GM21526 (cell line): ENCODE data around the gene CASK.
"Not testable (repeated sequence)": the region's sequence is repeated elsewhere in the genome, so short reads cannot be mapped to it uniquely, and the experiment has no call there.

Experiments
- ATAC-seq: cut with Tn5 transposase; IDR thresholded peaks from one replicate; pipeline ENCODE4 v1.9.1; 2021; ENCODE audit warnings: moderate library complexity; ENCODE audit not compliant: unreplicated experiment, low FRiP score

The CASK gene

GRCh38 chrX:41705680-41706374 is 217.5 kb downstream of the CASK start:
- peak; percentile 76 for ATAC-seq

DNA sequence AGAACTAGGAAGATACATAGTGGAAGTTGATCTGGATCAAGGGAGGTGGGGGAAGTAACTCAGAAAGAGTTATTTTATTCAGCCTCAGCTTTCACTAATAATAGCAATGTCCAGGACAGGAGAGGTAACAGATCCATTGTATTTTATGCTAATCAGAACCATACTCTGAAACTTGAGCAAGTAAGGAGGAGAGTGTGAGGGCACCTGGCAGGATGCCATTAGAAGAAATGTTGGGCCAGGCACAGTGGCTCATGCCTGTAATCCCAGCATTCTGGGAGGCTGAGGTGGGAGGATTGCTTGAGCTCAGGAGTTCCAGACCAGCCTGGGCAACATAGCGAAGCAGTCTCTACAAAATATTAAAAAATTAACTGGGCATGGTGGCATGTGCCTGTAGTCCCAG is 218.3 kb downstream of the CASK start:
- ATAC-seq, result no peak

- ATAC-seq, result no peak
Measured at GRCh38 chrX:41703574-41704029, 219.8 kb downstream of the CASK start.

DNA sequence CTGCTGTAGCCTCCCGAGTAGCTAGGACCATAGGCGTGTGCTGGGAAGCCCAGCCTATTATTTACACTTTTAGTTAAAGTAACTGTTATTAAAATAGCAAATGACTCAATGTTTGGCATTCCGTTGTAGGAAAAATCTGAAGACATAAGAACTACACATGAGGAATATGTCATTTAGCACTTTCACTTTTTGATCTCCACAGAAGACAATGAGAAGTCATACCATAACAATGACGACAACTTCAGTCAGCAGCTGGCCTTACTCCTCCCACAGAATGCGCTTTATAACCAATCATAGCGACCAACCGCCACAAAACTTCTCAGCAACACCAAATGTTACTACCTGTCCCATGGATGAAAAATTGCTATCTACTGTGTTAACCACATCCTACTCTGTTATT is 227.9 kb downstream of the CASK start:
- ATAC-seq, result no peak

- ATAC-seq, result no peak
Measured at GRCh38 chrX:41693024-41693423, 230.3 kb downstream of the CASK start.

DNA sequence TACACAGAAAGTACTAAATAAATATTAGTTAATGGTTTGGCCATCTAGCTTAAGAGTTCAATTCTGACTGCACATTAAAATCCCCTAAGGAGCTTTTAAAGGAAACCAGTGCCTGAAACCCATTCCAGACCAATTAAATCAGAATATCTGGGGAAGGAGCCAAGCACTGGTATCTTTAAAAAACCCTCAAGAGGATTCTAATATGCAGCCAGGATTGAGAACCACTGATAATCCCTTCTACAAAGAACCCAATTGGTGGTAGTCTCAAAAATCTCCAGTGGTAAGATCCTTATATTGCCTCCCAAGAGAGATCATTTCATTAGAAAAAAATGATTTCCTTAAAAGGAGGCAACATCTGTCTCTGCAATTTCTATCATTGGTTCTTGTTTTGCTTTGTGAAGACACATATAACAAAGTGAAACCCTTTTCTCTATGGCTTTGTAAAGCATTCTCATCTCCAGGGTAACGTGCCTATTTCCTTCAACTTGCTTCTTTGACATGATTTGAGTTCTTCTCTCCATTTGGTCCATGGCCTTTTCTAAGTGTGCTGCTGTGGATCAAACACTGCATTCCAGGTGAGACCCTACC is 231.1 kb downstream of the CASK start:
- no peak for ATAC-seq

DNA sequence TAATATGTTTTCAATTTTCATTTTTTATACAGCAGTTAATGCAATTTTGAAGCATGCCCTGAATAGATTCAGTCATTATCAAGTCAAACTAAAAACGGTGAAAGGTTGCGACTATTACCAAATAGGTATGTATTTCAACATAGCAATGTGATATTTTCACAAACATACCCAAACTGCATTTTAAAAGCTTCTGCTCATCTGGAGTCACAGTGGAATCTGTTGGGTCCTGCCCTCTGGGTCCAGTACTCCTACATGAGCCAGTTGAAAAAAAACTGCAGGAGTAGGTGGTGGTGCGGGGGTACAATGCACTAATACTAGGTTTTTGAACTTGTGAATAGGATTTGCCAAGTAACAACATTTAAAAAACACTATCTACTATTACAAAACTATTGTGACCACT is 233.6 kb downstream of the CASK start:
- ATAC-seq, result no peak

- ATAC-seq, result no peak
Measured at GRCh38 chrX:41688835-41689234, 234.5 kb downstream of the CASK start, which contains the start of gene GPR34. TSS of gene GPR34 (plus strand) at chrX:41688973. CDS start at chrX:41695634, 6,661 bp downstream.

DNA sequence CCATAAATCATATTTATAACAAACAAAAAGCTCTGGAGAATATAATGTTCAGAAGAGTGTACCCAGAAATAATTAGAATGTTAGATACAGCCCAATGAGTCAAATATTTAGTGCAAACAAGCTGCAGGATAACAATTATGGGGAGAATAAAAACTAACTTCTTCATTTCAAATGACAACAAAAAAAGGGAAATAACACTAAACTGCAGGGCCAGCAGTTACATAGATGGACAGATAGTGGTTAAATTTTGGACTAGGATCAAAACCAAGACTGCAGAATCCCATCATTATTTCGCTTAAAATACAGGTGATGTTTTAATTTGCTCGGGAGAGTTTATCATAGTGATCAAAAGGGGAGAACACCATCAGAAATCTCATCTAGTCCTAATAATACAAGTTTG is 235.2 kb downstream of the CASK start:
- ATAC-seq, result no peak

- ATAC-seq, result no peak
Measured at GRCh38 chrX:41686788-41687187, 236.6 kb downstream of the CASK start.

DNA sequence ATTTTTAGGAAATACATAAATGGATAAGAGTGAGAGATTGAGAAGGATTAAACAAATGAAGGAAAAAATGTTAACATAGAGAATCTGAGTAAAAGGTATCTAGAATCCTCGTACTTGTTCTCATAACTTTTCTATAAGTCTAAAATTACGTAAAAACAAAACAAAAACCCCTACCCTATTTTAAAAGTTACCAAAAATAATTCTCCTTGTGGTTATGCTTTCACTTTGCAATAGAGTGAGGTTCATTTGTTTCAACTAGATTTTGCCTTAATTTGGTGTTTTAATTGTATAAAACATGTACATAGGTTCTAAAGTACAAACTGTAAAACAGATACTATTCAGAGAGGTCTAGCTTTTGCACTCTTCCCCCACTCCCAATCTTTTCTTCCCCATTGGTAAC is 238.4 kb downstream of the CASK start:
- ATAC-seq, result no peak

GRCh38 chrX:41684138-41684537 is 239.2 kb downstream of the CASK start:
- ATAC-seq, result no peak

DNA sequence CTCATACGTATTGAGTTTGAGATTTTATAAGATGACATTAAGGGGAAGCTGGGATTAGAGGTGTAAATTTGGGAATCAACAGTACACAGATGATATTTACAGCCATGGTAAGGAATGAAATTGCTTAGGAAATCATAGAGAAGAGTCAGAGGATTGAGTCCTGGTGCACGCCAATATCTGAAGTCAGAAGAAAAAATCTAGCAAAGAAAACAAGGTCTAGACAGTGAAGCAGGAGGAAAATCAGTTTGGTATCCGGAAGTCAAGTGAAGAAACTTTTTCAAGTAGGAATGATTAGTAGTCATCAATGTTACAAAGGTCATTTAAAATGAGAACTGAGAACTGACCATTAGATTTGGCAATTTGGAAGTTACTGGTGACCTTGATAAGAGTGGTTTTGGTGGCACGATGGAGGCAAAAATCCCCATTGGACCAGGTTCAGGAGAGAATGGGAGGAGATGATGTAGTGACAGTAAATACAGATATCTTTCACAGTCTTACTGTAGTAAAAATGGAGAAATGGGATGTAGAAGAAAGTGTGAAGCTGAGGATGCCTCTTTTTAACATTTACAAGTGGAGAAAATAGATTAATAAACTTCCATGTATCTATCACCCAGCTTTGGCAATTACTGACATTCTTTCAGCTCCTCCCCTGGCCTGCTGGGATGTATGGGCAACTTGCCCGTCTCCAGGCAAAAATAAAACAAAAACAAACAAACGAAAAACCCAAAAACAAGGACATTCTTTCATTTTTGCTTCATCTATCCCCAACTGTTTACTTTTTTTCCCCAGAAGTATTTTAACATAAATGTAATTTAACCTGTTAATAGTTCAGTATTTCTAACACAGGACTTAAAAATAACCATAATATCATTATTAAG is 245.9 kb downstream of the CASK start:
- no peak for ATAC-seq

- not testable (repeated sequence) for ATAC-seq
Measured at GRCh38 chrX:41676361-41676760, 247.0 kb downstream of the CASK start.

DNA sequence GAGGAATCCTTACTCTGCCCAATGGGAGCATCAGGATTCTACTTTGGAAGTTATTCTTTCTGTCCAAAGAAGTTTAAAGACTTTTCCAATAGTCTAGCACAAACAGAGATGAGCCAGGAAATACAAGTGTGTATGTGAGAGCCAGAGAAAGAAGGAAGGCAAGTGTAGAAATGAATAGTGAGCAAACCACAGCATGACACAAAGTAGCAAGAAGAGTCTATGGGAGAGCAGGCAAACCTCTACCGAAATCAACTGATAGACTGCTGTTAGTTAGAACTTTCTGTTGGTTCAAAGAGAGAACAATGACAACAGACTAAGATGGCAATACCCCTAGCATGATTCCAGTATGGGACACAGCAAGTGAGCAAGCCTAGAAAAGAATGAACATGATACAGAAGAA is 250.7 kb downstream of the CASK start:
- no peak for ATAC-seq

DNA sequence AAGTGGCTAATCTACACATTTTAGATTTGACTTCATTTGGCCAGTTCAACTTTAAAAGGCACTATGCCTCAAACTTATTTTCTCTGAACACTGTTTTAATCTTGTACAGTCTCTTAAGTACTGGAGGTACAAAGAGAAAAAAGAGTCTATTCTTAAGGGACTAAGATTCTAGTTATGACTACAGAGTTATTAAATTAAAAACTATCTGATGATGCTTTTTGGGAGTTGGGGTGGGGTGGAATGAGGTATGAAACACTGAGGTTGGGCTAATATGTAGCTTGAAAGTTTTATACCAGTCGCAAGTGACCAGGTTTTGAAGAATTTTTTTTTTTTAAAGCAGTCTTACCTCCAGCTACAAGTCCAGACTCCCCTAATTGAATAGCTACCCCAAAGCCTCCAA is 252.3 kb downstream of the CASK start:
- ATAC-seq, result no peak

GRCh38 chrX:41670112-41670511 is 253.2 kb downstream of the CASK start:
- ATAC-seq, result no peak

- ATAC-seq, result no peak
Measured at GRCh38 chrX:41667631-41668030, 255.7 kb downstream of the CASK start.

- ATAC-seq, result no peak
Measured at GRCh38 chrX:41666251-41666650, 257.1 kb downstream of the CASK start.

- no peak for ATAC-seq
Measured at GRCh38 chrX:41665686-41666085, 257.7 kb downstream of the CASK start.

- no peak for ATAC-seq
Measured at GRCh38 chrX:41664908-41665307, 258.4 kb downstream of the CASK start.
